ENCODE measurements around the gene CDHR3. TPM values are rescaled to one million over a fixed set of nuclear protein-coding genes. Genes with fewer than 3 reads are reported as not detected.

The CDHR3 gene
- total RNA-seq, 1 donor from 2014 or later: 1.1 TPM

- no peak overlapping the region for H3K4me3 ChIP-seq (ENCODE audit: low read depth, low read length)
- FAIRE-seq (no peak), DNase-seq (ENCODE audit: low read depth) (no peak)
- TF ChIP-seq, protein P1, sequence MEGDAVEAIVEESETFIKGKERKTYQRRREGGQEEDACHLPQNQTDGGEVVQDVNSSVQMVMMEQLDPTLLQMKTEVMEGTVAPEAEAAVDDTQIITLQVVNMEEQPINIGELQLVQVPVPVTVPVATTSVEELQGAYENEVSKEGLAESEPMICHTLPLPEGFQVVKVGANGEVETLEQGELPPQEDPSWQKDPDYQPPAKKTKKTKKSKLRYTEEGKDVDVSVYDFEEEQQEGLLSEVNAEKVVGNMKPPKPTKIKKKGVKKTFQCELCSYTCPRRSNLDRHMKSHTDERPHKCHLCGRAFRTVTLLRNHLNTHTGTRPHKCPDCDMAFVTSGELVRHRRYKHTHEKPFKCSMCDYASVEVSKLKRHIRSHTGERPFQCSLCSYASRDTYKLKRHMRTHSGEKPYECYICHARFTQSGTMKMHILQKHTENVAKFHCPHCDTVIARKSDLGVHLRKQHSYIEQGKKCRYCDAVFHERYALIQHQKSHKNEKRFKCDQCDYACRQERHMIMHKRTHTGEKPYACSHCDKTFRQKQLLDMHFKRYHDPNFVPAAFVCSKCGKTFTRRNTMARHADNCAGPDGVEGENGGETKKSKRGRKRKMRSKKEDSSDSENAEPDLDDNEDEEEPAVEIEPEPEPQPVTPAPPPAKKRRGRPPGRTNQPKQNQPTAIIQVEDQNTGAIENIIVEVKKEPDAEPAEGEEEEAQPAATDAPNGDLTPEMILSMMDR (IDR thresholded peaks at IDR 0.05; ENCODE audit: insufficient read depth, low read length, severe bottlenecking): no peak
- H3K27me3 ChIP-seq (ENCODE audit: control insufficient read depth, insufficient read depth, low read length): no peaks in the 10 kb centered on the region
- H3K36me3 ChIP-seq (ENCODE audit: control insufficient read depth, insufficient read depth, low read length): no peaks in the 10 kb centered on the region
Measured at GRCh38 chr7:106045586-106045985, 82.5 kb downstream of the CDHR3 start.

- TF ChIP-seq, protein P1 (IDR thresholded peaks at IDR 0.05; ENCODE audit: insufficient read depth, low read length, severe bottlenecking): no peak
- Histone ChIP-seq H3K36me3 (ENCODE audit: control insufficient read depth, insufficient read depth, low read length) (no peaks in the 10 kb centered on the region), H3K4me3 (ENCODE audit: low read depth, low read length) (no peak overlapping the region), H3K27me3 (ENCODE audit: control insufficient read depth, insufficient read depth, low read length) (no peaks in the 10 kb centered on the region)
- FAIRE-seq (no peak), DNase-seq (ENCODE audit: low read depth) (no peak)
Measured at GRCh38 chr7:106047184-106047583, 84.1 kb downstream of the CDHR3 start.

GRCh38 chr7:106047818-106048705 is 85.0 kb downstream of the CDHR3 start:
- H3K27me3 ChIP-seq (ENCODE audit: control insufficient read depth, insufficient read depth, low read length): no peaks in the 10 kb centered on the region
- no peak overlapping the region for H3K4me3 ChIP-seq (ENCODE audit: low read depth, low read length)
- FAIRE-seq: no peak
- DNase-seq (ENCODE audit: low read depth): peak; percentile 85
- TF ChIP-seq, protein P1 (IDR thresholded peaks at IDR 0.05; ENCODE audit: insufficient read depth, low read length, severe bottlenecking): no peak
- H3K36me3 ChIP-seq (ENCODE audit: control insufficient read depth, insufficient read depth, low read length): no peaks in the 10 kb centered on the region

- Histone ChIP-seq H3K36me3 (ENCODE audit: control insufficient read depth, insufficient read depth, low read length) (no peaks in the 10 kb centered on the region), H3K4me3 (ENCODE audit: low read depth, low read length) (no peak overlapping the region), H3K27me3 (ENCODE audit: control insufficient read depth, insufficient read depth, low read length) (no peaks in the 10 kb centered on the region)
- FAIRE-seq (no peak), DNase-seq (ENCODE audit: low read depth) (no peak)
- TF ChIP-seq, protein P1 (IDR thresholded peaks at IDR 0.05; ENCODE audit: insufficient read depth, low read length, severe bottlenecking): no peak
Measured at GRCh38 chr7:106048706-106049020, 85.6 kb downstream of the CDHR3 start.

- no peak for FAIRE-seq
- TF ChIP-seq, protein P1 (IDR thresholded peaks at IDR 0.05; ENCODE audit: insufficient read depth, low read length, severe bottlenecking): no peak
- DNase-seq (ENCODE audit: low read depth): no peak
- no peaks in the 10 kb centered on the region for H3K27me3 ChIP-seq (ENCODE audit: control insufficient read depth, insufficient read depth, low read length)
- H3K36me3 ChIP-seq (ENCODE audit: control insufficient read depth, insufficient read depth, low read length): no peaks in the 10 kb centered on the region
- H3K4me3 ChIP-seq (ENCODE audit: low read depth, low read length): no peak overlapping the region
Measured at GRCh38 chr7:106049139-106049752, 86.2 kb downstream of the CDHR3 start.
